Psoas muscle (tissue), 8 donors: ENCODE measurements around the gene TMEM169. TPM values are rescaled to one million over a fixed set of nuclear protein-coding genes. Genes with fewer than 3 reads are reported as not detected.

Source experiments
- ATAC-seq, 4 donors: fragments of 200-7000 bp; cut with Tn5 transposase; one replicate each; pipeline ENCODE4 v1.9.1; 2020; ENCODE audit warnings: moderate library complexity in 3 of 4, mild to moderate bottlenecking in 2 of 4
- DNase-seq, 2 donors: peaks; one replicate each; pipeline ENCODE4 v3.0.0-alpha.2; 2020
- H3K27ac ChIP-seq: fragments of 200-600 bp; one replicate; pipeline ENCODE4 v1.8.0; 2022
- H3K27me3 ChIP-seq, 3 donors: fragments of 200-600 bp in 1 of 3; one replicate each; pipeline versions ENCODE4 v1.6.1 to v1.8.0; 2013 to 2022; ENCODE audit warnings: low read length in 2 of 3, mild to moderate bottlenecking in 2 of 3, moderate library complexity in 1 of 3; ENCODE audit not compliant: insufficient read depth in 3 of 3
- H3K36me3 ChIP-seq, 2 donors: fragments of 200-600 bp in 1 of 2; one replicate each; pipeline versions ENCODE4 v1.6.1 to v1.8.0; 2013 to 2022; ENCODE audit warnings: low read depth in 1 of 2, mild to moderate bottlenecking in 1 of 2, moderate library complexity in 1 of 2; ENCODE audit not compliant: insufficient read depth in 1 of 2
- H3K4me1 ChIP-seq: fragments of 200-600 bp; one replicate; pipeline ENCODE4 v1.8.0; 2022
- H3K4me3 ChIP-seq: fragments of 200-600 bp; one replicate; pipeline ENCODE4 v1.8.0; 2022; ENCODE audit warnings: mild to moderate bottlenecking
- H3K9me3 ChIP-seq: fragments of 200-600 bp; one replicate; pipeline ENCODE4 v1.8.0; 2022
- CTCF ChIP-seq: fragments of 200-600 bp; IDR thresholded peaks from one replicate; pipeline ENCODE4 v1.8.0; 2022; ENCODE audit warnings: antibody characterized with exemption
- WGBS, 3 donors: extraction: QIAGEN DNeasy Blood & Tissue Kit; methylation state at CpG; one replicate each; pipeline versions ENCODE4 v1.1.6 to v1.1.7; 2013; 5-methylcytosine and 5-hydroxymethylcytosine counted together
- intact Hi-C, 2 donors: fragments of 100-400 bp; cut with DNase I; formaldehyde crosslinking; loops; one replicate each; pipeline versions ENCODE4 v1.11.0 to v1.14.2; 2022
- polyA plus RNA-seq, 3 donors: library from polyadenylated mRNA; stranded (reverse); fragments of 200-250 nt; gene quantifications; one replicate each; pipeline ENCODE4 v1.2.3, GENCODE V29; 2013
- total RNA-seq, 4 donors: library from RNA; stranded (reverse); fragmentation: NEBNext Ultra II Directional in 2 of 4; extraction: Animal tissue kit (Norgen Biotek cat#: 25700) in 2 of 4; gene quantifications; one replicate each; pipeline versions ENCODE4 v1.2.1 to v1.2.4, GENCODE V29; 2021 to 2023
- donor health status: healthy with polysubstance abuse.
- donor health status: DM: no; HTN: no; CAD: no; lungs with moderate emphysema.
- donor health status: Bipolar disorder and iron deficiency.
- donor health status: healthy.
- donor health status: DM: yes; HTN: yes; CAD: no.
- donor health status: DM: no; HTN: no; CAD: no.
- donor health status: DM: no; HTN: no; CAD: no.
- donor health status: DM: yes; HTN: yes; CAD: no.

Gene TMEM169
- total and polyA plus RNA-seq, 7 donors, result 0.07 to 0.41 (median 0.08) TPM; not detected in 2

GRCh38 chr2:216049452-216049851, 32.3 kb upstream of the TMEM169 start:
- Histone ChIP-seq H3K27ac (no peak overlapping the region), H3K9me3 (no peaks in the 10 kb centered on the region), H3K4me1 (no peaks in the 10 kb centered on the region), H3K4me3 (no peak overlapping the region), H3K27me3 (no peaks in the 10 kb centered on the region), H3K36me3 (peaks cover 0 to 12% of the 10 kb centered on the region in 2 donors)
- DNase-seq (no peak), ATAC-seq (no peak)
- 91 to 93% (median 91%) methylated on average over 2 of the region's 2 CpGs for WGBS, 3 donors
- intact Hi-C loops, result no loop called here
- no peak for TF ChIP-seq CTCF

- no peak for ATAC-seq
- Histone ChIP-seq H3K9me3 (no peaks in the 10 kb centered on the region), H3K4me3 (no peak overlapping the region), H3K4me1 (no peaks in the 10 kb centered on the region), H3K36me3 (no peaks in the 10 kb centered on the region), H3K27me3 (no peaks in the 10 kb centered on the region), H3K27ac (no peak overlapping the region)
- intact Hi-C loops, result no loop called here
- WGBS, 3 donors, result 86 to 91% (median 88%) methylated on average over 3 of the region's 3 CpGs
- TF ChIP-seq CTCF, result no peak
- no peak for DNase-seq
Measured at GRCh38 chr2:216051350-216051749, 30.4 kb upstream of the TMEM169 start.

- no peak for DNase-seq
- Histone ChIP-seq H3K27ac (no peak overlapping the region), H3K4me3 (no peak overlapping the region), H3K4me1 (no peaks in the 10 kb centered on the region), H3K36me3 (no peaks in the 10 kb centered on the region), H3K27me3 (no peaks in the 10 kb centered on the region), H3K9me3 (no peaks in the 10 kb centered on the region)
- no peak for TF ChIP-seq CTCF
- intact Hi-C loops, result no loop called here
- no peak for ATAC-seq
- WGBS, 3 donors, result 94 to 100% (median 97%) methylated on average over 2 of the region's 2 CpGs
Measured at GRCh38 chr2:216052420-216052819, 29.3 kb upstream of the TMEM169 start.

- H3K4me3 ChIP-seq, result no peak overlapping the region
- 76 to 80% (median 78%) methylated on average over 4 of the region's 4 CpGs for WGBS, 3 donors
- intact Hi-C loops, result no loop called here
- DNase-seq (no peak), ATAC-seq (no peak)
- no peaks in the 10 kb centered on the region for H3K4me1 ChIP-seq
- H3K27ac ChIP-seq, result no peak overlapping the region
- no peak for TF ChIP-seq CTCF
- no peaks in the 10 kb centered on the region for H3K9me3 ChIP-seq
- peaks cover 2 to 5% of the 10 kb centered on the region in 2 donors for H3K36me3 ChIP-seq
- no peaks in the 10 kb centered on the region for H3K27me3 ChIP-seq
Measured at GRCh38 chr2:216055680-216056079, 26.0 kb upstream of the TMEM169 start.

GRCh38 chr2:216056739-216057138, 25.0 kb upstream of the TMEM169 start:
- H3K27me3 ChIP-seq, result no peaks in the 10 kb centered on the region
- H3K9me3 ChIP-seq, result no peaks in the 10 kb centered on the region
- ATAC-seq (no peak), DNase-seq (no peak)
- no peak for TF ChIP-seq CTCF
- 75 to 84% (median 78%) methylated on average over 3 of the region's 3 CpGs for WGBS, 3 donors
- intact Hi-C loops, result no loop called here
- no peak overlapping the region for H3K4me3 ChIP-seq
- H3K4me1 ChIP-seq, result no peaks in the 10 kb centered on the region
- H3K36me3 ChIP-seq, result peaks cover 2 to 5% of the 10 kb centered on the region in 2 donors
- H3K27ac ChIP-seq, result no peak overlapping the region
